B cell (primary cell): ENCODE data around the gene COL9A3. TPM values are rescaled to one million over a fixed set of nuclear protein-coding genes. Genes with fewer than 3 reads are reported as not detected.
A peak's percentile ranks its signal among the peaks of the same experiment; 100 is the strongest.

Experiments
- ATAC-seq: fragments of 200-7000 bp; cut with Tn5 transposase; one replicate; pipeline ENCODE4 v1.10.0; 2021; ENCODE audit warnings: low read depth, mild to moderate bottlenecking, moderate number of reproducible peaks, moderate library complexity
- CTCF ChIA-PET: fragments of 350-600 bp; sonication (Branson Sonifier 250); formaldehyde crosslinking; loops from one replicate; lab custom pipeline; 2021; ENCODE audit warnings: antibody characterized with exemption, inconsistent platforms; lab: Charles Lee
- POLR2A ChIA-PET: fragments of 350-600 bp; sonication (Branson Sonifier 250); formaldehyde crosslinking; loops from one replicate; lab custom pipeline; 2021; ENCODE audit warnings: antibody characterized with exemption; lab: Charles Lee
- DNase-seq: peaks from one replicate; pipeline ENCODE4 v3.0.0; 2013
- H2AFZ ChIP-seq: 2 replicates; pipeline ENCODE4 v1.6.1; 2012; ENCODE audit warnings: mild to moderate bottlenecking, low read depth, low read length; ENCODE audit not compliant: insufficient read depth, poor library complexity, severe bottlenecking
- H3K27ac ChIP-seq, 2 donors: 1 replicate in 1 of 2; 2 replicates in 1 of 2; pipeline ENCODE4 v1.5.1; 2012 to 2013; ENCODE audit warnings: low read length in 2 of 2, mild to moderate bottlenecking in 2 of 2, moderate library complexity in 1 of 2
- H3K27me3 ChIP-seq, 4 experiments: fragments of 200-600 bp in 1 of 4; sonication (generic) in 1 of 4; replicated peaks in 1 of 4; 1 replicate in 2 of 4; 2 replicates in 2 of 4; pipeline versions ENCODE4 v1.6.1 to v1.7.0; 2013 to 2016; ENCODE audit warnings: low read length in 3 of 4, mild to moderate bottlenecking in 2 of 4, mixed read lengths in 1 of 4, moderate library complexity in 1 of 4; ENCODE audit not compliant: insufficient read depth in 4 of 4, control insufficient read depth in 3 of 4; ENCODE audit errors: control extremely low read depth in 1 of 4
- H3K36me3 ChIP-seq, 2 experiments: replicated peaks in 1 of 2; 1 replicate in 1 of 2; 2 replicates in 1 of 2; pipeline versions ENCODE4 v1.6.1 to v1.7.1; 2013; ENCODE audit warnings: low read length in 1 of 2; ENCODE audit not compliant: insufficient read depth in 2 of 2, control insufficient read depth in 1 of 2; ENCODE audit errors: control extremely low read depth in 1 of 2, extremely low read depth in 1 of 2
- H3K4me1 ChIP-seq, 2 donors: fragments of 200-600 bp in 1 of 2; sonication (generic) in 1 of 2; 1 replicate in 1 of 2; 2 replicates in 1 of 2; pipeline versions ENCODE4 v1.5.1 to v1.6.1; 2013 to 2017; ENCODE audit warnings: low read length in 2 of 2; ENCODE audit not compliant: control insufficient read depth in 2 of 2, insufficient read depth in 2 of 2
- H3K4me2 ChIP-seq: replicated peaks from 2 replicates; pipeline ENCODE3; 2012; ENCODE audit warnings: mild to moderate bottlenecking, low read depth, low read length; ENCODE audit not compliant: poor library complexity, severe bottlenecking
- H3K4me3 ChIP-seq, 5 experiments: fragments of 200-600 bp in 1 of 5; sonication (generic) in 1 of 5; 1 replicate in 3 of 5; 2 replicates in 2 of 5; pipeline versions ENCODE4 v1.5.1 to v1.7.0; 2011 to 2016; ENCODE audit warnings: low read length in 4 of 5, mild to moderate bottlenecking in 4 of 5, low read depth in 2 of 5, control low read depth in 1 of 5, moderate library complexity in 1 of 5; ENCODE audit not compliant: insufficient read depth in 1 of 5; ENCODE audit errors: control extremely low read depth in 1 of 5, extremely low read depth in 1 of 5
- H3K79me2 ChIP-seq: fragments of 200-600 bp; sonication (generic); one replicate; pipeline ENCODE4 v1.6.0; 2016; ENCODE audit warnings: low read length; ENCODE audit not compliant: control insufficient read depth, insufficient read depth
- H3K9ac ChIP-seq: fragments of 200-600 bp; sonication (generic); 2 replicates; pipeline ENCODE4 v1.6.1; 2017; ENCODE audit warnings: mild to moderate bottlenecking, low read length, moderate library complexity
- H3K9me3 ChIP-seq, 3 donors: one replicate each; pipeline versions ENCODE4 v1.6.1 to v1.7.1; 2013; ENCODE audit warnings: low read length in 2 of 3; ENCODE audit not compliant: control insufficient read depth in 2 of 3, insufficient read depth in 1 of 3; ENCODE audit errors: control extremely low read depth in 1 of 3
- H4K20me1 ChIP-seq: 2 replicates; pipeline ENCODE4 v1.6.0; 2012; ENCODE audit warnings: mild to moderate bottlenecking, low read length; ENCODE audit not compliant: insufficient read depth, control insufficient read depth, poor library complexity, severe bottlenecking
- H3K27ac Mint-ChIP-seq: one replicate; pipeline ENCODE4 v1.8.0; 2021; ENCODE audit warnings: mixed read lengths
- H3K27me3 Mint-ChIP-seq: one replicate; pipeline ENCODE4 v1.8.0; 2021; ENCODE audit warnings: mixed read lengths
- H3K4me1 Mint-ChIP-seq: one replicate; pipeline ENCODE4 v1.8.0; 2021; ENCODE audit warnings: mixed read lengths
- H3K4me3 Mint-ChIP-seq: one replicate; pipeline ENCODE4 v1.8.0; 2021; ENCODE audit warnings: mixed read lengths
- H3K9me3 Mint-ChIP-seq: one replicate; pipeline ENCODE4 v1.8.0; 2022; ENCODE audit warnings: mixed read lengths; ENCODE audit not compliant: insufficient read depth
- EZH2 ChIP-seq: IDR thresholded peaks from 2 replicates; pipeline ENCODE4 v1.6.1; 2012; ENCODE audit warnings: borderline replicate concordance, low read depth, mild to moderate bottlenecking, moderate library complexity, low read length; ENCODE audit not compliant: insufficient read depth, poor library complexity, severe bottlenecking
- WGBS: methylation state at CpG from one replicate; pipeline ENCODE4 v1.1.5; 2013; ENCODE audit warnings: missing lambda C conversion rate; ENCODE audit not compliant: insufficient coverage; 5-methylcytosine and 5-hydroxymethylcytosine counted together
- intact Hi-C: fragments of 100-400 bp; cut with micrococcal nuclease; formaldehyde crosslinking; loops from one replicate; pipeline ENCODE4 v1.10.0; 2022
- polyA plus RNA-seq: library from polyadenylated mRNA; depleted of rRNA; stranded (reverse); fragments of >200 nt; gene quantifications from 2 replicates; pipeline ENCODE4 v1.2.3, GENCODE V29; 2012
- total RNA-seq, 2 donors: library from RNA; stranded (reverse); fragments of 120-200 nt in 1 of 2; gene quantifications; 1 replicate in 1 of 2; 2 replicates in 1 of 2; pipeline versions ENCODE4 v1.2.3 to v1.2.4, GENCODE V29; 2013 to 2022
- TF ChIP-seq, protein P1 (sequence below): fragments of 200-600 bp; IDR thresholded peaks from one replicate; pipeline ENCODE4 v1.8.0; 2022; ENCODE audit warnings: antibody characterized with exemption, mild to moderate bottlenecking

Gene COL9A3
- total and polyA plus RNA-seq, 2 donors (not counting 1 experiment from before 2014, with no cell fraction given), result 10.7 to 96.3 TPM

DNA sequence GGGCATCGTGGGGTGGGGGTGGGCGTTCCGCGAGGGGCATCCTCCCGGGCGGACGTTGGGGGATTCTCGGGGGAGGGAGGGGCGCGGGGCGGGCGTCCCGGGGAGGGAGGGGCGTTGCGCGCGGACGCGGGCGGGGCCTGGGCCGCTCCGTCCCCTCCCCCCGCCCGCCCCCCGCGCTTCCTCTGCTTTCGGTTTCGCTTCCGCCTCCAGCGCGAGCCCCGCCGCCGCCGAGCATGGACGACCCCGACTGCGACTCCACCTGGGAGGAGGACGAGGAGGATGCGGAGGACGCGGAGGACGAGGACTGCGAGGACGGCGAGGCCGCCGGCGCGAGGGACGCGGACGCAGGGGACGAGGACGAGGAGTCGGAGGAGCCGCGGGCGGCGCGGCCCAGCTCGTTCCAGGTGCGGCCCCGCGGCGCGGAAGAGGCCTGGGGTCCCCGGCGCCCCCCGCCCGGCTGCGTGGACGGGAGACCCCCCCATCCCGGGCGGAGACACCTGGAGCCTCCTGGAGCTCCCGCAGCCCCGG is 12.2 kb upstream of the COL9A3 start, which contains the start of gene OGFR:
Gene OGFR (plus strand): TSS at position 209 of the 528 bp plus-strand sequence. CDS start 25 bp downstream, at position 234.
- H3K4me1 ChIP-seq, result peaks cover 17 to 38% of the 10 kb centered on the region in 2 donors
- no peaks in the 10 kb centered on the region for H3K9me3 ChIP-seq
- peak within 1 kb of the TSS; percentile 88 for H3K9ac ChIP-seq
- H3K4me2 ChIP-seq, result peak within 1 kb of the TSS; percentile 89
- H3K27ac ChIP-seq, result peak within 1 kb of the TSS; percentile 68 to 79
- H3K79me2 ChIP-seq, result peaks cover 34% of the 10 kb centered on the region
- Mint-ChIP-seq H3K4me3 (peak within 1 kb of the TSS; percentile 97), H3K9me3 (no peaks in the 10 kb centered on the region), H3K27ac (peak within 1 kb of the TSS; percentile 97), H3K4me1 (peaks cover 34% of the 10 kb centered on the region), H3K27me3 (no peaks in the 10 kb centered on the region)
- H3K4me3 ChIP-seq, result peak within 1 kb of the TSS; percentile 39 to 82 (median 69)
- ATAC-seq (peak; percentile 66), DNase-seq (peak; percentile 89)
- H3K27me3 ChIP-seq, result no peaks in the 10 kb centered on the region
- TF ChIP-seq EZH2, result no peak
- TF ChIP-seq, protein P1, sequence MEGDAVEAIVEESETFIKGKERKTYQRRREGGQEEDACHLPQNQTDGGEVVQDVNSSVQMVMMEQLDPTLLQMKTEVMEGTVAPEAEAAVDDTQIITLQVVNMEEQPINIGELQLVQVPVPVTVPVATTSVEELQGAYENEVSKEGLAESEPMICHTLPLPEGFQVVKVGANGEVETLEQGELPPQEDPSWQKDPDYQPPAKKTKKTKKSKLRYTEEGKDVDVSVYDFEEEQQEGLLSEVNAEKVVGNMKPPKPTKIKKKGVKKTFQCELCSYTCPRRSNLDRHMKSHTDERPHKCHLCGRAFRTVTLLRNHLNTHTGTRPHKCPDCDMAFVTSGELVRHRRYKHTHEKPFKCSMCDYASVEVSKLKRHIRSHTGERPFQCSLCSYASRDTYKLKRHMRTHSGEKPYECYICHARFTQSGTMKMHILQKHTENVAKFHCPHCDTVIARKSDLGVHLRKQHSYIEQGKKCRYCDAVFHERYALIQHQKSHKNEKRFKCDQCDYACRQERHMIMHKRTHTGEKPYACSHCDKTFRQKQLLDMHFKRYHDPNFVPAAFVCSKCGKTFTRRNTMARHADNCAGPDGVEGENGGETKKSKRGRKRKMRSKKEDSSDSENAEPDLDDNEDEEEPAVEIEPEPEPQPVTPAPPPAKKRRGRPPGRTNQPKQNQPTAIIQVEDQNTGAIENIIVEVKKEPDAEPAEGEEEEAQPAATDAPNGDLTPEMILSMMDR, result no peak
- H2AFZ ChIP-seq, result peak within 1 kb of the TSS; percentile 74
- intact Hi-C loops, result loop anchor here (1.0 to 5.0 kb wide), 3 partner anchors 10 to 502 kb away; partner anchors contain the start of gene ADRM1
- ChIA-PET CTCF (interaction anchor here (1.5 to 3.4 kb wide), 4 partner anchors 13 to 305 kb away, joined by 5 to 18 read pairs (median 7); no protein-coding TSS in a partner anchor), POLR2A (interaction anchor here (0.5 to 2.9 kb wide), 6 partner anchors 9 to 737 kb away, joined by 3 to 28 read pairs (median 3); partner anchors contain the start of gene MRGBP)
- peaks cover 44% of the 10 kb centered on the region for H4K20me1 ChIP-seq
- under 1% methylated on average over 69 of the region's 77 CpGs for WGBS
- H3K36me3 ChIP-seq, result peaks cover 2 to 37% of the 10 kb centered on the region in 2 experiments
